Colonic mucosa (tissue), 4 donors: ENCODE measurements around the gene HOMER3. TPM values are rescaled to one million over a fixed set of nuclear protein-coding genes. Genes with fewer than 3 reads are reported as not detected.
A peak's percentile ranks its signal among the peaks of the same experiment; 100 is the strongest.

Experiments
- DNase-seq: peaks from one replicate; pipeline ENCODE4 v3.0.0-alpha.2; 2020
- H3K27ac ChIP-seq: fragments of 200-600 bp; one replicate; pipeline ENCODE4 v1.8.0; 2021
- H3K27me3 ChIP-seq: fragments of 200-600 bp; one replicate; pipeline ENCODE4 v1.8.0; 2021
- H3K36me3 ChIP-seq: fragments of 200-600 bp; one replicate; pipeline ENCODE4 v1.8.0; 2021
- H3K4me1 ChIP-seq: fragments of 200-600 bp; one replicate; pipeline ENCODE4 v1.8.0; 2021; ENCODE audit warnings: mild to moderate bottlenecking
- H3K4me3 ChIP-seq: fragments of 200-600 bp; one replicate; pipeline ENCODE4 v1.8.0; 2021
- H3K9ac ChIP-seq, 2 donors: one replicate each; pipeline ENCODE4 v1.7.0; 2013; ENCODE audit warnings: control low read depth in 2 of 2, low read depth in 2 of 2, low read length in 2 of 2
- H3K9me3 ChIP-seq: fragments of 200-600 bp; one replicate; pipeline ENCODE4 v1.8.0; 2021
- intact Hi-C: fragments of 100-400 bp; cut with DNase I; formaldehyde crosslinking; loops from one replicate; pipeline ENCODE4 v1.14.1; 2022
- total RNA-seq, 2 donors: library from RNA; stranded (reverse); fragmentation: NEBNext Ultra II Directional in 1 of 2; extraction: Animal tissue kit (Norgen Biotek cat#: 25700) in 1 of 2; gene quantifications; one replicate each; pipeline ENCODE4 v1.2.1, GENCODE V29; 2021
- TF ChIP-seq, protein P1 (sequence below): fragments of 200-600 bp; IDR thresholded peaks from one replicate; pipeline ENCODE4 v1.8.0; 2022; ENCODE audit warnings: antibody characterized with exemption, mild to moderate bottlenecking
- donor health status: healthy.
- donor health status: DM: no; HTN: no; CAD: no.
- donor health status: DM: no; HTN: no; CAD: no.

HOMER3 gene
- total RNA-seq, 2 donors from 2014 or later = 1.9 to 5.3 TPM

- no peak overlapping the region for H3K27ac ChIP-seq
These were observed 8.7 kb downstream of the HOMER3 start for GRCh38 chr19:18932216-18932841.

DNA sequence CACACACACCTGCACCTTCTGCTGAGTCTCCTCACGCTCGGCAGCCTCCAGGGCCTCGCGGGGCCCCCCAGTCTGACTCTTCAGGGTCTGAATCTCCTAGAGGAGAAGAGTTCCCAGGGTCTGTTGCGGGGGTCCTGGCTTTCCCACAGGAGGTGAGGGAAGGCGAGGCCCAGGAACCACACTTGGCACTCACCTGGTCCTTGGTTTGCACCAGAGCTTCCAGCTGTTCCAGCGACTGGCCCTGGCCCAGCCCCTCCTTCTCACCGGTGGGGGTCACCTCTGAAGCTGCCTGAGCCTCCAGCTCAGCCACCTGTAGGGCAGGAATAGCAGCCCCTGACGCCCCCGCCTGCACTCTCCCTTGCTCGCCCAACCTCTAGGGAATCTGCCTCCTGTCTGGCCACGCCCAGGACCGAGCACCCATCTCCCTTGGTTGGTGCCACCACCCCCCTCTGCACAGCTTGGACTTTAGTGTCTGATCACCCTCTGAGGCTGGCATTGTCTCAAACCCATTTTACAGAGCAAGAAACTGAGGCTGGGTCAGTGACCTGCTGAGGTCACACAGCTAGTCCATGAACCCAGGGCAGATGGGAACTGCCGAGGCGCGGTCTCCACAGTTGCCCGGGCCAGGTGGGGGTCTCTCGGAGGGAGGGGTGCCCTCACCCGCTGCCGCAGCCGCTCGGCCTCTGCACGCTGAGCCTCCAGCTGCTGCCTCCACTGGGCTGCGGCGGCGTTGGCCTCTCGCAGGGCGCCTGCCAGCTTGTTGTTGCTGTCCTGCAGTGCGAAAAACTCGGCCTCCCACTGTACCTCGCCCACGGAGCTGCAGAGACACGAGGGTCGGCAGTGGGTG is 9.5 kb downstream of the HOMER3 start:
- no peaks in the 10 kb centered on the region for H3K9me3 ChIP-seq
- H3K9ac ChIP-seq = no peak overlapping the region
- intact Hi-C loops = no loop called here
- no peak overlapping the region for H3K4me3 ChIP-seq
- TF ChIP-seq, protein P1, sequence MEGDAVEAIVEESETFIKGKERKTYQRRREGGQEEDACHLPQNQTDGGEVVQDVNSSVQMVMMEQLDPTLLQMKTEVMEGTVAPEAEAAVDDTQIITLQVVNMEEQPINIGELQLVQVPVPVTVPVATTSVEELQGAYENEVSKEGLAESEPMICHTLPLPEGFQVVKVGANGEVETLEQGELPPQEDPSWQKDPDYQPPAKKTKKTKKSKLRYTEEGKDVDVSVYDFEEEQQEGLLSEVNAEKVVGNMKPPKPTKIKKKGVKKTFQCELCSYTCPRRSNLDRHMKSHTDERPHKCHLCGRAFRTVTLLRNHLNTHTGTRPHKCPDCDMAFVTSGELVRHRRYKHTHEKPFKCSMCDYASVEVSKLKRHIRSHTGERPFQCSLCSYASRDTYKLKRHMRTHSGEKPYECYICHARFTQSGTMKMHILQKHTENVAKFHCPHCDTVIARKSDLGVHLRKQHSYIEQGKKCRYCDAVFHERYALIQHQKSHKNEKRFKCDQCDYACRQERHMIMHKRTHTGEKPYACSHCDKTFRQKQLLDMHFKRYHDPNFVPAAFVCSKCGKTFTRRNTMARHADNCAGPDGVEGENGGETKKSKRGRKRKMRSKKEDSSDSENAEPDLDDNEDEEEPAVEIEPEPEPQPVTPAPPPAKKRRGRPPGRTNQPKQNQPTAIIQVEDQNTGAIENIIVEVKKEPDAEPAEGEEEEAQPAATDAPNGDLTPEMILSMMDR = no peak
- no peaks in the 10 kb centered on the region for H3K27me3 ChIP-seq
- no peak for DNase-seq
- H3K27ac ChIP-seq = no peak overlapping the region
- H3K4me1 ChIP-seq = no peaks in the 10 kb centered on the region
- no peaks in the 10 kb centered on the region for H3K36me3 ChIP-seq

More at GRCh38 chr19:18932216-18932841, 8.7 kb downstream of the HOMER3 start:
- no peaks in the 10 kb centered on the region for H3K27me3 ChIP-seq
- peak overlapping the region; percentile 4 for H3K4me3 ChIP-seq
- intact Hi-C loops = no loop called here
- peak; percentile 92 for DNase-seq
- no peaks in the 10 kb centered on the region for H3K9me3 ChIP-seq
- TF ChIP-seq, protein P1 = no peak
- H3K9ac ChIP-seq = no peak overlapping the region
- no peaks in the 10 kb centered on the region for H3K36me3 ChIP-seq
- no peaks in the 10 kb centered on the region for H3K4me1 ChIP-seq

DNA sequence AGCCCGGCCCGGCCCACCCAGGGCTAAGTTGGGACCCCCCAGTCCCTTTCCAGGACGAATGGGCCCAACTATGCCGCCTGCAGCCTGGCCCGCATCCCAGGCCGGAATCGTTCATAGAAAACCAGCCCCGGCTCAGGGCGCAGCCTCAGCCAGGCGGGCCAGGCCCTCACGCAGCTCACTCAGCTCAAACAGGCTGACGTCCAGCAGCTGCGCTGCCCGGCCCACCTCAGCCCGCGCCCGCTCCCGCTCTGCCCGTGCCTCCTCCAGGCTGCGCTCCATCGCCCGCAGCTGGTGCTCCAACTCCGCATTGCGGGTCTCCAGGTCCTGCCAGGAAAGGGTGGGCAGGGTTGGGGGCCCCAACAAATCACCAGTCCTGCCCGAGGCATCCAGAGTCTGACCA is 11.7 kb downstream of the HOMER3 start:
- DNase-seq = no peak
- Histone ChIP-seq H3K9ac (no peak overlapping the region), H3K27me3 (no peaks in the 10 kb centered on the region), H3K4me3 (no peak overlapping the region), H3K27ac (no peak overlapping the region), H3K4me1 (no peaks in the 10 kb centered on the region), H3K36me3 (no peaks in the 10 kb centered on the region), H3K9me3 (no peaks in the 10 kb centered on the region)
- TF ChIP-seq, protein P1 = no peak
- intact Hi-C loops = no loop called here

DNA sequence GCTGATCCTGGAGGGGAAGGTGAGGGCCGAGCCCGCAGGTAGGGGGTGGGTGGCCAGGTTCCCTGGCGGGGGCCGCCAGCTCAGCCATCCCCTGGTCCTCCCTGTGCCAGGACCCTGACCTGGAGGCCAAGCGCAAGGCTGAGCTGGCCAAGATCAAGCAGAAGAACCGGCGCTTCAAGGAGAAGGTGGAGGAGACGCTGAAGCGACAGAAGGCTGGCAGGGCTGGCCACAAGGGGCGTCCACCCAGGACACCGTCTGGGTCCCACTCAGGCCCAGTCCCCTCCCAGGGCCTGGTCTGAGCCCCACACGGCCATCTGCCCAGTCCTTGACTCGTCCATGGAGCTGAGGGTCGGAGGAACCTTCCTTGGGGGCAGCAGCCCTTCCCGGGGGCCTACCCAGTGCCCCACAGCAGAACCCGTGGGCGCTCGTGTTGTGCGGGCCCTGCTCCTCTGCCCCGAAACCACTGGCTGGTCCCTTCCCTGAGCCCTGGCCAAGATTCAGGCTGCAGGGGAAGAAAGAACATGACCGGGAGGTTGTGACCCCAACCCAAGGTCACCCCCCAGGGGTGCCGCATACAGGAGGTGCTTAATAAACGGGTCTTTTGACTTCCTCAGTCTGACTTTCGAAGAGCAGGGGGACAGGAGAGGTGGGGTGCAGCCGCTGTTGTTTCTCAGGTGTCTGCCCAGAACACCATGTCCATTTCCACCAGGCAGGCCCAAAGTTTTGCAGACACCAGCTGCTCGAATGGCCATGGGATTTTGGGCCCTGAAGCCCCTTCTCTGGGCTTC is 12.8 kb downstream of the HOMER3 start:
- Histone ChIP-seq H3K9me3 (no peaks in the 10 kb centered on the region), H3K9ac (no peak overlapping the region), H3K4me1 (no peaks in the 10 kb centered on the region), H3K27me3 (no peaks in the 10 kb centered on the region), H3K4me3 (no peak overlapping the region), H3K27ac (no peak overlapping the region), H3K36me3 (no peaks in the 10 kb centered on the region)
- TF ChIP-seq, protein P1 = no peak
- intact Hi-C loops = no loop called here
- DNase-seq = no peak

DNA sequence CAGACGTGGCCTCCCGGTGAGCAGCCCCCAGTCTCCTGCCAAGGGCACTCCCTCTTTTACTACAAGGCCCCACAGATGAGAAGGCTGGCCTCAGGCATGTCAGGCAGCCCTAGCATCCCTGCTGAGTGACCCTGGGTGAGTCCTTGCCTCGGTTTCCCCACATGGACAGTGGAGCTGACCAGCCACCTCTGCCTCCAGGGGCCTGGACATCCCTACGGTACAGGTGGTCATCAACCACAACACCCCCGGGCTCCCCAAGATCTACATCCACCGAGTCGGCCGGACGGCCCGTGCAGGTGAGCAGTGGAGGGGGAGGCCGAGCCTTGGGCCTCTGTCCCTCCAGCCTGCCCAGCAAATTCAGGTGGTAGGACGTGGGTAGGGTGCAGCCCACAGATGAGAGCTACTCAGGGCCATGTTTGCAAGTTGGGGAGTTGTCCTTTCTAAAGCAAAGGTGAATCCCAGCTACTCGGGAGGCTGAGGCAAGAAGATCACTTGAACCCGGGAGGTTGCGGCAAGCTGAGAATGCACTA is 16.3 kb downstream of the HOMER3 start:
- TF ChIP-seq, protein P1 = no peak
- no peaks in the 10 kb centered on the region for H3K27me3 ChIP-seq
- H3K4me1 ChIP-seq = peaks cover 5% of the 10 kb centered on the region
- H3K9me3 ChIP-seq = no peaks in the 10 kb centered on the region
- no peak for DNase-seq
- no peaks in the 10 kb centered on the region for H3K36me3 ChIP-seq
- intact Hi-C loops = no loop called here
- H3K9ac ChIP-seq = no peak overlapping the region
- H3K4me3 ChIP-seq = no peak overlapping the region
- H3K27ac ChIP-seq = no peak overlapping the region
